Brain microvascular endothelial cell (primary cell): Measurements from ENCODE around the gene ATXN3L.

Source experiments
- DNase-seq: peaks from one replicate; pipeline ENCODE4 v3.0.0-alpha.2; 2020
- H3K27ac ChIP-seq: fragments of 250-450 bp; sonication (Bioruptor Pico); 2 replicates; pipeline ENCODE4 v1.5.1; 2020; ENCODE audit warnings: mild to moderate bottlenecking, moderate library complexity
- H3K27me3 ChIP-seq: fragments of 250-450 bp; sonication (Bioruptor Pico); replicated peaks from 2 replicates; pipeline ENCODE4 v1.5.1; 2020; ENCODE audit warnings: mild to moderate bottlenecking
- H3K36me3 ChIP-seq: fragments of 250-450 bp; sonication (Bioruptor Pico); replicated peaks from 2 replicates; pipeline ENCODE4 v1.5.1; 2020; ENCODE audit warnings: mild to moderate bottlenecking
- H3K4me3 ChIP-seq: 2 replicates; pipeline ENCODE4 v1.5.1; 2011; ENCODE audit warnings: low read depth, mild to moderate bottlenecking, control low read depth, low read length, moderate library complexity
- in situ Hi-C: cut with HindIII; loops from 2 replicates; pipeline ENCODE4 v1.10.0; 2017; ENCODE audit warnings: low sequenced_read_pairs, low pct_ligation_motif_present
- TF ChIP-seq, protein P1 (sequence below): IDR thresholded peaks from 2 replicates; pipeline ENCODE4 v1.5.1; 2011; ENCODE audit warnings: low read depth, mild to moderate bottlenecking, moderate library complexity, low read length, control low read depth, inconsistent platforms; ENCODE audit errors: missing control alignments

ATXN3L gene

DNA sequence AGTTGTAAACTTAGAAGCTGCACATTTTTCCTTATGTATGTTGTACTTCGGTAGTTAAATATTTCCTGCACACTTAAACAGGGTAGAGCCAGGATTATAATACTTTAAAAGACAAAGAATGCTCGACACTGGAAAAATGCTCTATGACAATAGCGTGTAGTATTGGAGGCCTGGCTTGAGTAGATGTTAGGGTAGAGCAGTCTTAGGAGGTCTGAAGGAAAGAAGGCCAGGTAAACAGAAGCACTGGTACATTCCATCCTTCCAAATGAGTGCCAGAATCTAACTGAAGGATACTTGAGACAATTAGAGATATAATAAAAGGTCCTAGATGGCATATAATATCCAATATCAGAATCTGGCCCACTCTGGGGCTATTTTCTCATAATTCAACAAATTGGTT is 42.3 kb downstream of the ATXN3L start:
- TF ChIP-seq, protein P1, sequence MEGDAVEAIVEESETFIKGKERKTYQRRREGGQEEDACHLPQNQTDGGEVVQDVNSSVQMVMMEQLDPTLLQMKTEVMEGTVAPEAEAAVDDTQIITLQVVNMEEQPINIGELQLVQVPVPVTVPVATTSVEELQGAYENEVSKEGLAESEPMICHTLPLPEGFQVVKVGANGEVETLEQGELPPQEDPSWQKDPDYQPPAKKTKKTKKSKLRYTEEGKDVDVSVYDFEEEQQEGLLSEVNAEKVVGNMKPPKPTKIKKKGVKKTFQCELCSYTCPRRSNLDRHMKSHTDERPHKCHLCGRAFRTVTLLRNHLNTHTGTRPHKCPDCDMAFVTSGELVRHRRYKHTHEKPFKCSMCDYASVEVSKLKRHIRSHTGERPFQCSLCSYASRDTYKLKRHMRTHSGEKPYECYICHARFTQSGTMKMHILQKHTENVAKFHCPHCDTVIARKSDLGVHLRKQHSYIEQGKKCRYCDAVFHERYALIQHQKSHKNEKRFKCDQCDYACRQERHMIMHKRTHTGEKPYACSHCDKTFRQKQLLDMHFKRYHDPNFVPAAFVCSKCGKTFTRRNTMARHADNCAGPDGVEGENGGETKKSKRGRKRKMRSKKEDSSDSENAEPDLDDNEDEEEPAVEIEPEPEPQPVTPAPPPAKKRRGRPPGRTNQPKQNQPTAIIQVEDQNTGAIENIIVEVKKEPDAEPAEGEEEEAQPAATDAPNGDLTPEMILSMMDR: no peak

DNA sequence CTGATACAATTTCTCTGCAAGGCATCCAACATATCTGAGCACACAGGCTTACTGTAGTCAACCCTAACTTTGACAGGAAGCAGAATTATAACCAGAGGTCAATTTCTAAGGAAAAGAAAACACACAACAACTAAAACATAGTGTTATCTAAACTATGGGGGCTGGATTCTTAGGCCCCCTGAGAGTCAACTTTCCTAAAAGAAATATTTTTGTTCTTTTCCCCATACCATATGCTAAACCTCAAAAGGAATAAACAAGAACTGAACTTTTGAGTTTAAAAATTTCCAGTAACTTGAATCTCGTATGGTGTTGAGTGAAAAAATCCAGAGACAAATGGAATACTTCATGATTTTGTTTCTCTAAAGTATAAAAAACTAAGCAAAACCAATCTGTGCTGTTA is 42.9 kb downstream of the ATXN3L start:
- no peaks in the 10 kb centered on the region for H3K27me3 ChIP-seq
- TF ChIP-seq, protein P1: no peak
- H3K27ac ChIP-seq: no peak overlapping the region
- H3K4me3 ChIP-seq: no peak overlapping the region
- no peak for DNase-seq
- in situ Hi-C loops: no loop called here
- no peaks in the 10 kb centered on the region for H3K36me3 ChIP-seq

More for the DNA sequence above, 42.3 kb downstream of the ATXN3L start:
- no peak overlapping the region for H3K4me3 ChIP-seq
- in situ Hi-C loops: no loop called here
- no peaks in the 10 kb centered on the region for H3K36me3 ChIP-seq
- no peak for DNase-seq
- H3K27ac ChIP-seq: no peak overlapping the region
- no peaks in the 10 kb centered on the region for H3K27me3 ChIP-seq

DNA sequence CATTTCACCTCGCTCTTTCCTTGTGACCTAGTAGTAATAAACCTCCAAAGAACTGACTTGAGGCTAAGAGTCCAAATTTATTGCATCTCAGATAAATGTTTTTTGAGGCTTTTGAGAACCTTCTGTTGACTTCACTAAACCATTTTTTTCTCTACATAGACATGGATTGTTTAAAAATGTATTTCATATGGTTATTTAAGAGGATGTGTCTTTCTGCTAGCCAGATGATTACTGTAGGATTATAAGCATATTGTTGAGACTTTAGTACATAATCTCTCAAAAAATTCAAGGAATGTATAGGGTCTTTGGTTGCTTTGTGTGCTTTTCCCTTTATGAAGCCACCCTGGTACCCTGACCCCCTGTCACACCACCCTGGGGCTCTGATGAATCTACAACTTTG is 44.8 kb downstream of the ATXN3L start:
- Histone ChIP-seq H3K27ac (no peak overlapping the region), H3K4me3 (no peak overlapping the region), H3K27me3 (no peaks in the 10 kb centered on the region), H3K36me3 (no peaks in the 10 kb centered on the region)
- TF ChIP-seq, protein P1: no peak
- no peak for DNase-seq
- in situ Hi-C loops: no loop called here

DNA sequence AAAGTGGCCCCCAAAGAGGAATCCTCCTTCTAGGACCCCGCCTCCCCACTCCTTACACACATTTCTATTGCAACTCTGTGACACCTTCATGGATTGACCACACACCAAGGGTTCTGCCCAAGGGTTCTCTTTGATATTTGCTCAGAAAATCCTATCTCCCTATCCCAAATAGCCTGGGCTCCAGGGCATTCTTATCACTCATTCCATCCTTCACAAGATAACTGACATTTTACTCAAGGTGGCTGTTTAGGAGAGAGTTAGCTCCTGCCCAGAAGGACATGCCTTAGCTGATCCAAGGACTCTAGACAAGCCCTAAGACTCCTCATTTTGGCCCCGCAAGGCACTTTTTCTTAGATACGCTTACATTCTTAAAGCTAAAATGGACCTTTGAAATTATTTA is 47.4 kb downstream of the ATXN3L start:
- TF ChIP-seq, protein P1: no peak
- DNase-seq: no peak
- Histone ChIP-seq H3K36me3 (no peaks in the 10 kb centered on the region), H3K27me3 (no peaks in the 10 kb centered on the region), H3K27ac (no peak overlapping the region), H3K4me3 (no peak overlapping the region)
- in situ Hi-C loops: no loop called here

DNA sequence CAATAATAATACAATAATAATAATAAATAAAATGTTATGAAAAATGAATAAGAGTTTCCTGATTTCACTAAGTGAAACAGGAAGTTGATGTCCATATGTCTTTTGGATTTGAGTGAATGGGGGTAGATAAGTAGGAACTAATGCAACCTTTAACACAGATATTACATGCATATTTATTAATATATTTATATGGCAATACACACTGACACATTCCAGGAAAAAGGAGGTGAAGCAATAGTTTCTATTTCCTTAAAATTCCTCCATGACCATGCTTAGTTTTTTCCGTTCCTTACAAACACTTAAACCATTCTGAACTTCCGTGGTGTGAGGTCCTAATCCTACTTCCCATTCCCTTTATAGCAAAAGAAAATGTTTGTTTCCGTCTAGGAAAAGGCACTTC is 48.3 kb downstream of the ATXN3L start:
- no peak for DNase-seq
- Histone ChIP-seq H3K36me3 (no peaks in the 10 kb centered on the region), H3K27me3 (no peaks in the 10 kb centered on the region), H3K4me3 (no peak overlapping the region), H3K27ac (no peak overlapping the region)
- TF ChIP-seq, protein P1: no peak
- in situ Hi-C loops: no loop called here

DNA sequence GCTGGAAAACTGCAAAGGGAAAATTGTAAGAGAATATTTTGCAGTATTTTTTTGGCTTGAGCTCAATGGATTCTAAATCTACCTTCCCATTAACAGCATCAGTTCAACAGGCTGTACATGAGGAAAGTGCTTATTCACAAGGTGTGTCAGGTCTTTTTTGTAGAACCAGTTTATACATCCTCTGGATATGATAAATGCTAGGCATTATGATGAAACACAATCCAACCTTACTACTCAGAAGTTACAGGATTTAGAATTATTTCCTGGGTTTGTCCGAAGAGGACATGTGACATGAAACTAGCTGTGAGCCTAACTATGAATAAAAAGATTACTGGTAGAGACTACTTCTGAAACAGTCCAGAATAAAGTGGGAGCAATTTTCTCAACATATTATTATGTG is 49.5 kb downstream of the ATXN3L start:
- in situ Hi-C loops: no loop called here
- H3K4me3 ChIP-seq: no peak overlapping the region
- TF ChIP-seq, protein P1: no peak
- no peak for DNase-seq
- no peaks in the 10 kb centered on the region for H3K27me3 ChIP-seq
- H3K27ac ChIP-seq: no peak overlapping the region
- no peaks in the 10 kb centered on the region for H3K36me3 ChIP-seq
